NT2/D1 (cell line): Measurements from ENCODE around the gene TALDO1.

Experiments
- SUZ12 ChIP-seq: IDR thresholded peaks from 2 replicates; pipeline ENCODE4 v1.6.1; 2011; ENCODE audit not compliant: insufficient read length, insufficient read depth; ENCODE audit errors: extremely low read depth
- YY1 ChIP-seq: IDR thresholded peaks from 2 replicates; pipeline ENCODE4 v1.6.1; 2011; ENCODE audit not compliant: insufficient read length, insufficient read depth
- ZNF274 ChIP-seq: IDR thresholded peaks from 2 replicates; pipeline ENCODE4 v1.6.1; 2011; ENCODE audit warnings: mild to moderate bottlenecking, low read depth, low read length

GRCh38 chr11:719214-720016 is 27.8 kb upstream of the TALDO1 start:
- TF ChIP-seq YY1 (no peak), ZNF274 (no peak), SUZ12 (no peak)
